NCI-H2107 treated with DMSO at 0.1 percent for 48 hours (cell line): ENCODE results near the gene RIIAD1.
"Not testable (repeated sequence)": the region's sequence is repeated elsewhere in the genome, so short reads cannot be mapped to it uniquely, and the experiment has no call there.

Source experiments
- DNase-seq: peaks from one replicate; lab custom pipeline; 2025; ENCODE audit not compliant: unreplicated experiment; lab: John Stamatoyannopoulos, UW

RIIAD1 gene

GRCh38 chr1:151729966-151730291 is 8.6 kb downstream of the RIIAD1 start:
- no peak for DNase-seq

GRCh38 chr1:151733126-151733525 is 11.8 kb downstream of the RIIAD1 start:
- DNase-seq: no peak

- not testable (repeated sequence) for DNase-seq
Observed at GRCh38 chr1:151733995-151734394, 12.7 kb downstream of the RIIAD1 start.

- DNase-seq: no peak
Observed at GRCh38 chr1:151737026-151737425, 15.7 kb downstream of the RIIAD1 start.

- no peak for DNase-seq
Observed at GRCh38 chr1:151737479-151737878, 16.2 kb downstream of the RIIAD1 start.

- no peak for DNase-seq
Observed at GRCh38 chr1:151739590-151740355, 18.5 kb downstream of the RIIAD1 start.

- DNase-seq: no peak
Observed at GRCh38 chr1:151741516-151741915, 20.2 kb downstream of the RIIAD1 start.

- no peak for DNase-seq
Observed at GRCh38 chr1:151756291-151756690, 35.0 kb downstream of the RIIAD1 start.

GRCh38 chr1:151759241-151759640 is 37.9 kb downstream of the RIIAD1 start:
- DNase-seq: no peak

- no peak for DNase-seq
Observed at GRCh38 chr1:151760597-151761385, 39.5 kb downstream of the RIIAD1 start.

GRCh38 chr1:151762941-151763921 is 41.9 kb downstream of the RIIAD1 start, which contains the start of gene MRPL9:
TSS of gene MRPL9 (minus strand) at chr1:151763496. CDS start at chr1:151763479, 17 bp downstream.
- DNase-seq: peak; percentile 62

- no peak for DNase-seq
Observed at GRCh38 chr1:151763990-151764389, 42.7 kb downstream of the RIIAD1 start.

GRCh38 chr1:151768351-151769066 is 47.2 kb downstream of the RIIAD1 start:
- DNase-seq: not testable (repeated sequence)

- not testable (repeated sequence) for DNase-seq
Observed at GRCh38 chr1:151769270-151769669, 47.9 kb downstream of the RIIAD1 start.

- no peak for DNase-seq
Observed at GRCh38 chr1:151773702-151774101, 52.4 kb downstream of the RIIAD1 start.

- no peak for DNase-seq
Observed at GRCh38 chr1:151774256-151774922, 53.1 kb downstream of the RIIAD1 start.

GRCh38 chr1:151775894-151776664 is 54.8 kb downstream of the RIIAD1 start:
- DNase-seq: no peak

- DNase-seq: no peak
Observed at GRCh38 chr1:151776665-151777062, 55.3 kb downstream of the RIIAD1 start.

- DNase-seq: no peak
Observed at GRCh38 chr1:151777317-151777716, 56.0 kb downstream of the RIIAD1 start.
